ENCODE data around the gene TSPEAR. TPM values are rescaled to one million over a fixed set of nuclear protein-coding genes. Genes with fewer than 3 reads are reported as not detected.

TSPEAR gene
- total RNA-seq, 1 experiment from 2014 or later, result 0.32 TPM

DNA sequence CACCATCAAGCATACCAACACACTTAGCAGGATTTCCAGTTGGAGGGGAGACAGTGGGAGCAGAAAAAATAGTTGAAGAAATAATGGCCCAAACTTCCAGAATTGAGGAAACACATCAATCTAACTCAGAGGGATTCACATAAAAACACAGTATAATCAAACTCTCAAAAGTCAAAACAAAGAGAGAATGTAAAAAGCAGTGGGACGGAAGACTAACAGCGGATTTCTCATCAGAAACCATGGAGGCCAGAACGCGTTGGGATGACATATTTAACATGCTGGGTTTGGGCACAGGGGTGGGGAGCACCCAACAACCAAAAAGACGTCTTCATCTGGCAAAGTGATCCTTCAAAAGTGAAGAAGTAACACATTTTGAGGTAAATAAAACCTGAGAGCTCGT, 91.5 kb downstream of the TSPEAR start:
- Mint-ChIP-seq H3K27ac (ENCODE audit: unreplicated experiment) (no peak overlapping the region), H3K4me3 (ENCODE audit: unreplicated experiment) (no peak overlapping the region), H3K9me3 (ENCODE audit: unreplicated experiment) (peaks cover 53% of the 10 kb centered on the region), H3K36me3 (ENCODE audit: insufficient read depth, unreplicated experiment) (no peaks in the 10 kb centered on the region), H3K27me3 (ENCODE audit: insufficient read depth, unreplicated experiment) (peaks cover 6% of the 10 kb centered on the region), H3K4me1 (ENCODE audit: low read depth, unreplicated experiment) (no peaks in the 10 kb centered on the region)
- no peak overlapping the region for H3K4me3 ChIP-seq (ENCODE audit: low read depth, low read length)
- TF ChIP-seq, protein P1, sequence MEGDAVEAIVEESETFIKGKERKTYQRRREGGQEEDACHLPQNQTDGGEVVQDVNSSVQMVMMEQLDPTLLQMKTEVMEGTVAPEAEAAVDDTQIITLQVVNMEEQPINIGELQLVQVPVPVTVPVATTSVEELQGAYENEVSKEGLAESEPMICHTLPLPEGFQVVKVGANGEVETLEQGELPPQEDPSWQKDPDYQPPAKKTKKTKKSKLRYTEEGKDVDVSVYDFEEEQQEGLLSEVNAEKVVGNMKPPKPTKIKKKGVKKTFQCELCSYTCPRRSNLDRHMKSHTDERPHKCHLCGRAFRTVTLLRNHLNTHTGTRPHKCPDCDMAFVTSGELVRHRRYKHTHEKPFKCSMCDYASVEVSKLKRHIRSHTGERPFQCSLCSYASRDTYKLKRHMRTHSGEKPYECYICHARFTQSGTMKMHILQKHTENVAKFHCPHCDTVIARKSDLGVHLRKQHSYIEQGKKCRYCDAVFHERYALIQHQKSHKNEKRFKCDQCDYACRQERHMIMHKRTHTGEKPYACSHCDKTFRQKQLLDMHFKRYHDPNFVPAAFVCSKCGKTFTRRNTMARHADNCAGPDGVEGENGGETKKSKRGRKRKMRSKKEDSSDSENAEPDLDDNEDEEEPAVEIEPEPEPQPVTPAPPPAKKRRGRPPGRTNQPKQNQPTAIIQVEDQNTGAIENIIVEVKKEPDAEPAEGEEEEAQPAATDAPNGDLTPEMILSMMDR (IDR thresholded peaks at IDR 0.05; ENCODE audit: insufficient read depth in 1 of 2, low read depth in 1 of 2, low read length in 1 of 2, severe bottlenecking in 1 of 2, unreplicated experiment in 1 of 2), result no peak
- ChIA-PET POLR2A (no interaction called here), CTCF (interaction anchor here (0.6 kb wide), 1 partner anchor 18 kb away, joined by 3 read pairs; no protein-coding TSS in a partner anchor)
- no peak for DNase-seq
- H3K36me3 ChIP-seq (ENCODE audit: control insufficient read depth, insufficient read depth, low read length), result no peaks in the 10 kb centered on the region
- intact Hi-C loops (cut with micrococcal nuclease; ENCODE audit: unreplicated experiment), result no loop called here
- no peaks in the 10 kb centered on the region for H3K27me3 ChIP-seq (replicated peaks; ENCODE audit: control insufficient read depth, insufficient read depth, low read length)
- peaks cover 24% of the 10 kb centered on the region for H3K9me3 ChIP-seq
- no TSS peak for BruUV-seq (replicated peaks)
- H3K4me1 ChIP-seq, result no peaks in the 10 kb centered on the region

DNA sequence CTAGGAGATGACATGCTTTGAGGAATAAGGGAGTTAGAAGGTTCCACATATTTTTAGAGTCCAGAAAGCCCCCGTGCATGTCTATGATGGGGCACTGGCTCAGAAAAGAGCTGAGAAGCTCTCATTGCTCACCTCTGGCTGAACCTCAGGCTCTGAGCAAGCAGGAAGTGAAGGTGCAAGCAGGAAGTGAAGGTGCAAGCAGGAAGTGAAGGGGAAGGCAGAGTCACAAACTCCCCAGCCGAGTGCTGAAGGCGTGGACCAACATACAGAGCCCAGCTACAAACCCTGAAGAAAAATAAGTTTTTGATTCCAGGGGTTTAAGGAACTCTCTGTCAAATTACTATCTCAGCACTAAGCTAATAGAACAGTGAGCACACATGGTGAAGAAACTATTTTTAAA, 92.5 kb downstream of the TSPEAR start:
- no peak overlapping the region for H3K4me3 Mint-ChIP-seq (ENCODE audit: unreplicated experiment)
- POLR2A ChIA-PET, result no interaction called here

DNA sequence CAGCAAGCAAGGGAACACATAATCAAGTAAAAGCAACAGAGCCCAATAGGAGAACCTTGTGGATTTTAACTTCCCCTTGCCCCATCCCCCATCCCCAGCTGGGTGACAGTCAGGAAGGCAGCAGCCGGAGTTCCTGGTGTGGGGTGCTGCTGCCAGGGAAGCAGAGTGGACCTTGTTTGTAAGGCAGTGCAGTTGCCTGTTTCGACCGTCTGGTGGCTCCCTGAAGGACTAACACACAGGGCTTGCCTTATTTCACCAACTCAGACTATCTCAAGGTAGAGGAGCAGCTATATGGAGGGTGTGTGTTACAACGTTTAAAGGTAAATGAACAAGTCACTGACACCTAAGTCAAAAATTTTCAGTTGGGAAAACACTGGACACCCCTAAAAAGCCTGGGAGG, 92.9 kb downstream of the TSPEAR start:
- POLR2A ChIA-PET, result no interaction called here
- CTCF ChIA-PET, result no interaction called here
- intact Hi-C loops (cut with micrococcal nuclease; ENCODE audit: unreplicated experiment), result no loop called here

More for the DNA sequence above, 92.5 kb downstream of the TSPEAR start:
- no peaks in the 10 kb centered on the region for H3K4me1 Mint-ChIP-seq (ENCODE audit: low read depth, unreplicated experiment)
- Histone ChIP-seq H3K9me3 (peaks cover 21% of the 10 kb centered on the region), H3K4me1 (no peaks in the 10 kb centered on the region), H3K4me3 (ENCODE audit: low read depth, low read length) (no peak overlapping the region), H3K36me3 (ENCODE audit: control insufficient read depth, insufficient read depth, low read length) (no peaks in the 10 kb centered on the region), H3K27me3 (replicated peaks; ENCODE audit: control insufficient read depth, insufficient read depth, low read length) (no peaks in the 10 kb centered on the region)
- peaks cover 43% of the 10 kb centered on the region for H3K9me3 Mint-ChIP-seq (ENCODE audit: unreplicated experiment)
- H3K27me3 Mint-ChIP-seq (ENCODE audit: insufficient read depth, unreplicated experiment), result peaks cover 6% of the 10 kb centered on the region
- intact Hi-C loops (cut with micrococcal nuclease; ENCODE audit: unreplicated experiment), result no loop called here
- no TSS peak for BruUV-seq (replicated peaks)
- H3K27ac Mint-ChIP-seq (ENCODE audit: unreplicated experiment), result no peak overlapping the region
- TF ChIP-seq, protein P1 (IDR thresholded peaks at IDR 0.05; ENCODE audit: insufficient read depth in 1 of 2, low read depth in 1 of 2, low read length in 1 of 2, severe bottlenecking in 1 of 2, unreplicated experiment in 1 of 2), result no peak
- CTCF ChIA-PET, result no interaction called here
- no peaks in the 10 kb centered on the region for H3K36me3 Mint-ChIP-seq (ENCODE audit: insufficient read depth, unreplicated experiment)
- no peak for DNase-seq

More for the DNA sequence above, 92.9 kb downstream of the TSPEAR start:
- H3K4me3 Mint-ChIP-seq (ENCODE audit: unreplicated experiment), result no peak overlapping the region
- H3K27me3 ChIP-seq (replicated peaks; ENCODE audit: control insufficient read depth, insufficient read depth, low read length), result no peaks in the 10 kb centered on the region
- H3K4me1 Mint-ChIP-seq (ENCODE audit: low read depth, unreplicated experiment), result no peaks in the 10 kb centered on the region
- H3K27ac Mint-ChIP-seq (ENCODE audit: unreplicated experiment), result no peak overlapping the region
- DNase-seq, result no peak
- peaks cover 39% of the 10 kb centered on the region for H3K9me3 Mint-ChIP-seq (ENCODE audit: unreplicated experiment)
- BruUV-seq (replicated peaks), result no TSS peak
- H3K4me1 ChIP-seq, result no peaks in the 10 kb centered on the region
- H3K36me3 Mint-ChIP-seq (ENCODE audit: insufficient read depth, unreplicated experiment), result no peaks in the 10 kb centered on the region
- peaks cover 17% of the 10 kb centered on the region for H3K9me3 ChIP-seq
- peaks cover 6% of the 10 kb centered on the region for H3K27me3 Mint-ChIP-seq (ENCODE audit: insufficient read depth, unreplicated experiment)
- no peak overlapping the region for H3K4me3 ChIP-seq (ENCODE audit: low read depth, low read length)
- TF ChIP-seq, protein P1 (IDR thresholded peaks at IDR 0.05; ENCODE audit: insufficient read depth in 1 of 2, low read depth in 1 of 2, low read length in 1 of 2, severe bottlenecking in 1 of 2, unreplicated experiment in 1 of 2), result no peak
- H3K36me3 ChIP-seq (ENCODE audit: control insufficient read depth, insufficient read depth, low read length), result no peaks in the 10 kb centered on the region

Data from Caco-2 (cell line).